CD4-positive, alpha-beta T cell (primary cell): Measurements from ENCODE around the gene B2M. TPM values are rescaled to one million over a fixed set of nuclear protein-coding genes. Genes with fewer than 3 reads are reported as not detected.

Source experiments
- ATAC-seq: fragments of 200-7000 bp; cut with Tn5 transposase; one replicate; pipeline ENCODE4 v1.10.0; 2022; ENCODE audit warnings: mild to moderate bottlenecking; ENCODE audit not compliant: poor library complexity
- CTCF ChIA-PET: fragments of 350-600 bp; sonication (Branson Sonifier 250); formaldehyde crosslinking; loops from one replicate; lab custom pipeline; 2021; ENCODE audit warnings: antibody characterized with exemption, inconsistent platforms; lab: Charles Lee
- POLR2A ChIA-PET: fragments of 350-600 bp; sonication (Branson Sonifier 250); formaldehyde crosslinking; loops from one replicate; lab custom pipeline; 2021; ENCODE audit warnings: antibody characterized with exemption, inconsistent platforms; lab: Charles Lee
- DNase-seq, 14 experiments: peaks; one replicate each; pipeline ENCODE4 v3.0.0-alpha.2; 2013 to 2020; ENCODE audit warnings: mixed read lengths in 2 of 14
- H3K27ac ChIP-seq, 2 donors: one replicate each; pipeline versions ENCODE4 v1.5.1 to v1.7.0; 2013; ENCODE audit warnings: low read length in 2 of 2, low read depth in 1 of 2, mild to moderate bottlenecking in 1 of 2
- H3K27me3 ChIP-seq, 2 experiments: 1 replicate in 1 of 2; 2 replicates in 1 of 2; pipeline versions ENCODE4 v1.6.1 to v1.7.0; 2013; ENCODE audit warnings: low read length in 2 of 2, control low read depth in 1 of 2, mild to moderate bottlenecking in 1 of 2, moderate library complexity in 1 of 2; ENCODE audit not compliant: insufficient read depth in 2 of 2, control insufficient read depth in 1 of 2
- H3K36me3 ChIP-seq: one replicate; pipeline ENCODE4 v1.6.1; 2013; ENCODE audit warnings: low read length, control low read depth; ENCODE audit not compliant: insufficient read depth
- H3K4me1 ChIP-seq: one replicate; pipeline ENCODE4 v1.6.1; 2013; ENCODE audit warnings: low read length, control low read depth; ENCODE audit not compliant: insufficient read depth
- H3K4me3 ChIP-seq: one replicate; pipeline ENCODE4 v1.5.1; 2013; ENCODE audit warnings: mild to moderate bottlenecking, low read length, moderate library complexity
- H3K9me3 ChIP-seq, 2 experiments: 1 replicate in 1 of 2; 2 replicates in 1 of 2; pipeline versions ENCODE4 v1.6.1 to v1.7.0; 2013; ENCODE audit warnings: low read length in 2 of 2, mild to moderate bottlenecking in 2 of 2, control low read depth in 1 of 2, moderate library complexity in 1 of 2; ENCODE audit not compliant: control insufficient read depth in 1 of 2, insufficient read depth in 1 of 2
- H3K27ac Mint-ChIP-seq: one replicate; pipeline ENCODE4 v1.8.0; 2020; ENCODE audit warnings: mixed read lengths
- H3K27me3 Mint-ChIP-seq: one replicate; pipeline ENCODE4 v1.8.0; 2021; ENCODE audit warnings: mixed read lengths
- H3K36me3 Mint-ChIP-seq: one replicate; pipeline ENCODE4 v1.8.0; 2021; ENCODE audit warnings: low read depth, mixed read lengths
- H3K4me1 Mint-ChIP-seq: one replicate; pipeline ENCODE4 v1.8.0; 2021; ENCODE audit warnings: low read depth, mixed read lengths
- H3K4me3 Mint-ChIP-seq: one replicate; pipeline ENCODE4 v1.8.0; 2020; ENCODE audit warnings: mild to moderate bottlenecking, mixed read lengths
- H3K9me3 Mint-ChIP-seq: one replicate; pipeline ENCODE4 v1.8.0; 2020; ENCODE audit warnings: mixed read lengths
- CTCF ChIP-seq: fragments of 200-600 bp; IDR thresholded peaks from one replicate; pipeline ENCODE4 v1.8.0; 2022; ENCODE audit warnings: antibody characterized with exemption, mild to moderate bottlenecking
- intact Hi-C, 2 experiments: fragments of 100-400 bp; cut with DNase I in 1 of 2; cut with micrococcal nuclease in 1 of 2; formaldehyde crosslinking; loops; one replicate each; pipeline versions ENCODE4 v1.15.1 to v1.9.0; 2023 to 2025; cut with DNase I, micrococcal nuclease
- total RNA-seq, 174 experiments: library from RNA in 2 of 174; stranded (reverse) in 2 of 174; gene quantifications; one replicate each; pipeline ENCODE4 v1.2.3 and lab custom pipeline; 2021 to 2026

The B2M gene
- total RNA-seq, 2 experiments from 2014 or later, result 4,357 to 4,503 TPM

DNA sequence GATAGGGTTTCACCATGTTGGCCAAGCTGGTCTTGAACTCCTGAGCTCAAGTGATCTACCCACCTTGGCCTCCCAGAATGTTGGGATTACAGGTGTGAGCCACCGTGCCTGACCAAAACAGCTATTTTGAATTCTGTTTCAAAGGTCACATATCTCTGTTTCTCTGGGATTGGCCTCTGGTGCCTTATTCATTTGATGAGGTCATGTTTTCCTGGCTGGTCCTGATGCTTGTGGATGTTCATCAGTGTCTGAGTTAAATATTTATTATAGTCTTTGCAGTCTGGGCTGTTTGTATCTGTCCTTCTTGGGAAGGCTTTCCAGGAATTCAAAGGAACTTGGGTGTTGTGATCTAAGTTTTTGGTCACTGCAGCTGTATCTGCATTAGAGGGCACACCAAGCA, 5.3 kb upstream of the B2M start:
- no peaks in the 10 kb centered on the region for H3K27me3 Mint-ChIP-seq
- H3K36me3 Mint-ChIP-seq, result peaks cover 29% of the 10 kb centered on the region
- intact Hi-C loops, result no loop called here

DNA sequence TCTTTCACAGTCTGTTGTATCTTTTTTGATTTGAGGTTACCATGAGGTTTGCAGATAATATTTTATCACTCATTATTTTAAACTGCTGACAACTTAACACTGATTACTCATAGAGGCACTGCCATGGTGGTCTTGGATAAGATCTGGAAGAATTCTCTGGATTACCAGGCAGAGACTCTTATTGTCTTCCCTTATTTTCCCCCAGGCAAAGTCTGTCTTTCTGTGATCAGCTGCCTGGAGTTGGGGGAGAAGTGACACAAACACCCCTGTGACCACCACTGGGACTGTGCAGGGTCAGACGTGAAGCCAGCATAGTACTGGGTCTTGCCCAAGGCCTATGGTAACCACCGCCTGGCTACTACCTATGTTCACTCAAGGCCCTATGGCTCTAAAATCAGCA, 4.9 kb upstream of the B2M start:
- H3K27ac ChIP-seq, result no peak overlapping the region
- H3K4me1 ChIP-seq, result peaks cover 23% of the 10 kb centered on the region
- no peak overlapping the region for H3K27ac Mint-ChIP-seq

More for the DNA sequence above, 5.3 kb upstream of the B2M start:
- TF ChIP-seq CTCF, result no peak
- Histone ChIP-seq H3K9me3 (peaks cover 0 to 5% of the 10 kb centered on the region in 2 experiments), H3K27me3 (no peaks in the 10 kb centered on the region), H3K27ac (no peak overlapping the region), H3K4me3 (no peak overlapping the region), H3K4me1 (peaks cover 23% of the 10 kb centered on the region), H3K36me3 (peaks cover 6% of the 10 kb centered on the region)
- peaks cover 7% of the 10 kb centered on the region for H3K9me3 Mint-ChIP-seq
- POLR2A ChIA-PET, result interaction anchor here (18.4 to 38.3 kb wide), 2 partner anchors 23 to 37 kb away, joined by 2107 to 4232 read pairs; partner anchors contain the start of genes SPG11 and TRIM69
- DNase-seq (no peak), ATAC-seq (no peak)
- peaks cover 34% of the 10 kb centered on the region for H3K4me1 Mint-ChIP-seq
- CTCF ChIA-PET, result interaction anchor here (1.6 to 4.6 kb wide), 2 partner anchors 43 to 725 kb away, joined by 3 to 27 read pairs; partner anchors contain the start of gene SPG11
- no peak overlapping the region for H3K4me3 Mint-ChIP-seq
- H3K27ac Mint-ChIP-seq, result no peak overlapping the region

GRCh38 chr15:44706946-44707636, 4.2 kb upstream of the B2M start:
- Mint-ChIP-seq H3K36me3 (peaks cover 40% of the 10 kb centered on the region), H3K27me3 (no peaks in the 10 kb centered on the region), H3K4me1 (peaks cover 40% of the 10 kb centered on the region), H3K9me3 (peaks cover 2% of the 10 kb centered on the region), H3K27ac (no peak overlapping the region), H3K4me3 (no peak overlapping the region)
- peaks cover 0 to 5% of the 10 kb centered on the region in 2 experiments for H3K9me3 ChIP-seq
- CTCF ChIA-PET, result interaction anchor here (1.6 to 4.6 kb wide), 2 partner anchors 44 to 724 kb away, joined by 3 to 27 read pairs; partner anchors contain the start of gene SPG11
- H3K27me3 ChIP-seq, result no peaks in the 10 kb centered on the region
- DNase-seq, result no peak
- no peak overlapping the region for H3K27ac ChIP-seq
- no peak for ATAC-seq
- intact Hi-C loops, result no loop called here
- POLR2A ChIA-PET, result interaction anchor here (18.4 to 38.3 kb wide), 2 partner anchors 22 to 38 kb away, joined by 2107 to 4232 read pairs; partner anchors contain the start of genes SPG11 and TRIM69
- TF ChIP-seq CTCF, result no peak
- peaks cover 23% of the 10 kb centered on the region for H3K4me1 ChIP-seq
- no peak overlapping the region for H3K4me3 ChIP-seq
- H3K36me3 ChIP-seq, result peaks cover 10% of the 10 kb centered on the region

More for the DNA sequence above, 4.9 kb upstream of the B2M start:
- ATAC-seq (no peak), DNase-seq (no peak)
- H3K9me3 Mint-ChIP-seq, result peaks cover 6% of the 10 kb centered on the region
- ChIA-PET CTCF (interaction anchor here (1.6 to 4.6 kb wide), 2 partner anchors 43 to 724 kb away, joined by 3 to 27 read pairs; partner anchors contain the start of gene SPG11), POLR2A (interaction anchor here (18.4 to 38.3 kb wide), 2 partner anchors 23 to 38 kb away, joined by 2107 to 4232 read pairs; partner anchors contain the start of genes SPG11 and TRIM69)
- no peaks in the 10 kb centered on the region for H3K27me3 Mint-ChIP-seq
- H3K36me3 ChIP-seq, result peaks cover 6% of the 10 kb centered on the region
- no peak overlapping the region for H3K4me3 ChIP-seq
- TF ChIP-seq CTCF, result no peak
- H3K4me3 Mint-ChIP-seq, result no peak overlapping the region
- intact Hi-C loops, result no loop called here
- H3K9me3 ChIP-seq, result peaks cover 0 to 5% of the 10 kb centered on the region in 2 experiments
- H3K27me3 ChIP-seq, result no peaks in the 10 kb centered on the region
- H3K4me1 Mint-ChIP-seq, result peaks cover 39% of the 10 kb centered on the region
- peaks cover 33% of the 10 kb centered on the region for H3K36me3 Mint-ChIP-seq
